VCaP (cell line): Measurements from ENCODE around the gene ARHGEF38.

Source experiments
- H3K27ac ChIP-seq: fragments of 450-650 bp; 2 replicates; pipeline ENCODE4 v1.5.1; 2017
- TF ChIP-seq, protein P1 (sequence below): fragments of 450-650 bp; conservative IDR thresholded peaks from 2 replicates; pipeline ENCODE4 v1.5.1; 2017; ENCODE audit warnings: mild to moderate bottlenecking, moderate library complexity

Gene ARHGEF38

DNA sequence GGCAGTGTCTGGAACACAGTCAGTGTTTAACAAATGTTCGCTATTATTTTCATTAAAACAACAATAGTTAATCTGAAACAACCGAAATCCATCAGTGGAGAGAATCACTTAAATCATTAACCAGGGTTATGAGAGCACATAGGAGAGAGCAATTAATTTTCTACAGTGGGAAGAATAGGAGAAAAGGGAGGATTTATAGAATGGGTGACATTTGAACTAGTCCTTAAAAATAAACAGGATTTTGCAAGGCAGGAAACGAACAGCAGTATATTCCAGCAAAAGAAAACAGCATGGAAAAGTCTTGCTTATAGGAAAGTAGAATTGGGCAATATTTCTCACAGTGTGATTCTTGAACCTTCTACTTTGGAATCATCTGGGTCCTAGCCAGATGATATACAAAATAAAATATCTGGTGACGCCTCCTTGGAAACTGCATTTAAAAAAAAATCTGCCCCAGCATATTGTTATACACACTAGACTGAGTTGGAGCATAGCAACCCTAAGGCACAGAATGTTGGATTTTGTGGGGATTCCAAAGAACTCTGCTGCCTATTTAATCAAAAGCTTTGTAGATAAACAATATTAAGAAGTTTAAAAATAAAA, 100.0 kb downstream of the ARHGEF38 start:
- H3K27ac ChIP-seq: no peak overlapping the region
- TF ChIP-seq, protein P1, sequence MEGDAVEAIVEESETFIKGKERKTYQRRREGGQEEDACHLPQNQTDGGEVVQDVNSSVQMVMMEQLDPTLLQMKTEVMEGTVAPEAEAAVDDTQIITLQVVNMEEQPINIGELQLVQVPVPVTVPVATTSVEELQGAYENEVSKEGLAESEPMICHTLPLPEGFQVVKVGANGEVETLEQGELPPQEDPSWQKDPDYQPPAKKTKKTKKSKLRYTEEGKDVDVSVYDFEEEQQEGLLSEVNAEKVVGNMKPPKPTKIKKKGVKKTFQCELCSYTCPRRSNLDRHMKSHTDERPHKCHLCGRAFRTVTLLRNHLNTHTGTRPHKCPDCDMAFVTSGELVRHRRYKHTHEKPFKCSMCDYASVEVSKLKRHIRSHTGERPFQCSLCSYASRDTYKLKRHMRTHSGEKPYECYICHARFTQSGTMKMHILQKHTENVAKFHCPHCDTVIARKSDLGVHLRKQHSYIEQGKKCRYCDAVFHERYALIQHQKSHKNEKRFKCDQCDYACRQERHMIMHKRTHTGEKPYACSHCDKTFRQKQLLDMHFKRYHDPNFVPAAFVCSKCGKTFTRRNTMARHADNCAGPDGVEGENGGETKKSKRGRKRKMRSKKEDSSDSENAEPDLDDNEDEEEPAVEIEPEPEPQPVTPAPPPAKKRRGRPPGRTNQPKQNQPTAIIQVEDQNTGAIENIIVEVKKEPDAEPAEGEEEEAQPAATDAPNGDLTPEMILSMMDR: no peak

- H3K27ac ChIP-seq: no peak overlapping the region
- TF ChIP-seq, protein P1: no peak
Observed at GRCh38 chr4:105657117-105657765, 104.8 kb downstream of the ARHGEF38 start.

DNA sequence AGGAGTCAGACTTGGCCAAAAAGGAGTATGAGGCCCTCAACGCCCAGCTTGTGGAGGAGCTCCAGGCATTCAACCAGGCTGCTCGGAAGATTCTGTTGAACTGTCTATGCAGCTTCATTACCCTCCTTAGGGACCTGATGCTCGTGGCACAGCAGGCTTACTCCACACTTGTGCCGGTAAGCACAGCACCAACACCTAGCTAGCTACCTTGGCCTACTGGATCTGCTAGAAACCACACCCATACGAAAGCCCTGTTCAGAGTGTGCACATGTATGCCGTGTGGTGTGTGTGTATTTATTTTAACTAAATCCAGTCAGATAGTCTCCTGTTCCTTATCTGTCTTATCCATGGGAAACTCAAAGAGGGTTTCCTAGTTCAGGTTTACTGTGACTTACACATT, 106.8 kb downstream of the ARHGEF38 start:
- H3K27ac ChIP-seq: peak overlapping the region; percentile 18
- TF ChIP-seq, protein P1: no peak

DNA sequence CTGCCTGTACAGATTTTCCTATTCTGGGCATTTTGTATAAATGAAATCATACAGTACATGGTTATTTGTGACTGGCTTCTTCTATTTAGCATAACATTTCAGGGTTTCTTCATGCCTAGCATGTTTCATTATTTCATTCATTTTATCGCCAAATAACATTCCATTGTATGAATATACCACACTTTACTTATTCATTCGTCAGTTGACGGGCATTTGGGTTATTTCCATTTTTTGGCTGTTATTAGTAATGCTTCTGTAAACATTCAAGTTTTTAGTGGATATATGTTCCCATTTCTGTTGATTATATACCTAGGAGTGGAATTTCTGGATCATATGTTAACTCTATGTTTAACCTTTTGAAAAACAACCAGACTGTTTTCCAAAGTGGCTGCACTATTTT, 108.6 kb downstream of the ARHGEF38 start:
- H3K27ac ChIP-seq: no peak overlapping the region
- TF ChIP-seq, protein P1: no peak

GRCh38 chr4:105662935-105663675, 110.7 kb downstream of the ARHGEF38 start:
- TF ChIP-seq, protein P1: no peak
- H3K27ac ChIP-seq: no peak overlapping the region

- TF ChIP-seq, protein P1: peak; percentile 43; the same call in 1 of the 2 replicates
- H3K27ac ChIP-seq: peak overlapping the region; percentile 4; the same call in 1 of the 2 replicates
Observed at GRCh38 chr4:105666693-105667092, 114.3 kb downstream of the ARHGEF38 start.

GRCh38 chr4:105670684-105671083, 118.3 kb downstream of the ARHGEF38 start:
- H3K27ac ChIP-seq: no peak overlapping the region
- TF ChIP-seq, protein P1: no peak
